SK-N-SH (cell line): Measurements from ENCODE around the gene MXD3. TPM values are rescaled to one million over a fixed set of nuclear protein-coding genes. Genes with fewer than 3 reads are reported as not detected.

Experiments used
- CTCF ChIA-PET: fragments of 300-600, 350-600 bp; formaldehyde crosslinking; extraction: SDS; loops from one replicate; lab custom pipeline; 2021; lab: Yijun Ruan, JAX
- POLR2A ChIA-PET: fragments of 350-600 bp; sonication (Branson Sonifier 250); formaldehyde crosslinking; extraction: SDS; loops from one replicate; lab custom pipeline; 2020; ENCODE audit warnings: antibody characterized with exemption, inconsistent platforms; lab: Yijun Ruan, JAX
- DNase-seq: peaks from one replicate; pipeline ENCODE4 v3.0.0; 2012
- H2AFZ ChIP-seq: fragments of 200-600 bp; sonication (generic); 2 replicates; pipeline ENCODE4 v1.8.1; 2016; ENCODE audit warnings: antibody characterized with exemption, mild to moderate bottlenecking, low read depth
- H3F3A ChIP-seq: fragments of 200-600 bp; sonication (generic); replicated peaks from 2 replicates; pipeline ENCODE3; 2016; ENCODE audit warnings: antibody characterized with exemption, mild to moderate bottlenecking; ENCODE audit not compliant: insufficient read depth
- H3K27ac ChIP-seq, 2 experiments: fragments of 200-500 bp in 1 of 2; fragments of 200-600 bp in 1 of 2; sonication (Bioruptor generic) in 1 of 2; sonication (generic), shearing (Covaris generic) in 1 of 2; 2 replicates each; pipeline versions ENCODE4 v1.5.1 to v1.6.1; 2014 to 2016; ENCODE audit warnings: low read depth in 2 of 2, inconsistent platforms in 1 of 2, low read length in 1 of 2, mild to moderate bottlenecking in 1 of 2, mixed read lengths in 1 of 2
- H3K27me3 ChIP-seq: fragments of 200-600 bp; sonication (generic), shearing (Covaris generic); 2 replicates; pipeline ENCODE4 v1.6.1; 2016; ENCODE audit warnings: mixed run types; ENCODE audit not compliant: insufficient read depth
- H3K36me3 ChIP-seq, 2 experiments: fragments of 200-500 bp in 1 of 2; fragments of 200-600 bp in 1 of 2; sonication (Bioruptor generic) in 1 of 2; sonication (generic) in 1 of 2; replicated peaks in 1 of 2; 2 replicates each; pipeline versions ENCODE3 to v1.5.1; 2014 to 2016; ENCODE audit warnings: low read length in 1 of 2, mild to moderate bottlenecking in 1 of 2; ENCODE audit not compliant: insufficient read depth in 2 of 2, control insufficient read depth in 1 of 2
- H3K4me1 ChIP-seq, 2 experiments: fragments of 200-500 bp in 1 of 2; fragments of 200-600 bp in 1 of 2; sonication (Bioruptor generic) in 1 of 2; sonication (generic), shearing (Covaris generic) in 1 of 2; 2 replicates each; pipeline versions ENCODE4 v1.5.1 to v1.6.1; 2014 to 2016; ENCODE audit warnings: low read depth in 1 of 2, low read length in 1 of 2, mixed run types in 1 of 2; ENCODE audit not compliant: insufficient read depth in 2 of 2, control insufficient read depth in 1 of 2
- H3K4me2 ChIP-seq: fragments of 200-600 bp; sonication (generic), shearing (Covaris generic); 2 replicates; pipeline ENCODE4 v1.6.1; 2017; ENCODE audit warnings: mixed run types
- H3K4me3 ChIP-seq, 2 experiments: fragments of 200-500 bp in 1 of 2; fragments of 200-600 bp in 1 of 2; sonication (Bioruptor generic) in 1 of 2; sonication (generic), shearing (Covaris generic) in 1 of 2; 2 replicates each; pipeline versions ENCODE4 v1.5.1 to v1.8.1; 2014 to 2016; ENCODE audit warnings: low read depth in 2 of 2, inconsistent platforms in 1 of 2, low read length in 1 of 2, mild to moderate bottlenecking in 1 of 2, mixed read lengths in 1 of 2, moderate library complexity in 1 of 2
- H3K79me2 ChIP-seq: fragments of 200-600 bp; sonication (generic); 2 replicates; pipeline ENCODE4 v1.8.1; 2017; ENCODE audit warnings: mild to moderate bottlenecking; ENCODE audit not compliant: insufficient read depth
- H3K9ac ChIP-seq: fragments of 200-600 bp; sonication (generic); 2 replicates; pipeline ENCODE4 v1.6.1; 2017; ENCODE audit warnings: mixed run types
- H3K9me2 ChIP-seq: fragments of 200-600 bp; sonication (generic); 2 replicates; pipeline ENCODE4 v1.6.1; 2017; ENCODE audit warnings: mixed run types
- H3K9me3 ChIP-seq: fragments of 200-600 bp; sonication (generic); 2 replicates; pipeline ENCODE4 v1.6.1; 2017; ENCODE audit warnings: mixed run types, mild to moderate bottlenecking, moderate library complexity
- H4K20me1 ChIP-seq: fragments of 200-600 bp; sonication (generic); 2 replicates; pipeline ENCODE4 v1.6.1; 2017; ENCODE audit warnings: mild to moderate bottlenecking, mixed run types; ENCODE audit not compliant: insufficient read depth
- CHD2 ChIP-seq: fragments of 150-350 bp; IDR thresholded peaks from 2 replicates; pipeline ENCODE4 v1.6.1; 2018; ENCODE audit warnings: low read length; ENCODE audit not compliant: partially characterized antibody
- ELF1 ChIP-seq: IDR thresholded peaks from 2 replicates; pipeline ENCODE4 v1.4.0; 2012
- EP300 ChIP-seq, 2 experiments: IDR thresholded peaks; 2 replicates each; pipeline versions ENCODE4 v1.4.0 to v1.6.1; 2012; ENCODE audit warnings: borderline replicate concordance in 1 of 2, low read depth in 1 of 2, low read length in 1 of 2
- EZH2phosphoT487 ChIP-seq: fragments of 200-600 bp; sonication (generic); IDR thresholded peaks from 2 replicates; pipeline ENCODE4 v1.6.1; 2017; ENCODE audit warnings: low read depth, mixed run types, mild to moderate bottlenecking, antibody characterized with exemption, moderate library complexity, borderline replicate concordance
- FOXJ3 ChIP-seq: sonication (generic); formaldehyde crosslinking; IDR thresholded peaks from 2 replicates; pipeline ENCODE4 v1.5.1; 2020; ENCODE audit warnings: mild to moderate bottlenecking, missing genetic modification reagents
- GATA2 ChIP-seq: sonication (generic); formaldehyde crosslinking; IDR thresholded peaks from 2 replicates; pipeline ENCODE4 v1.5.0; 2020; ENCODE audit warnings: mild to moderate bottlenecking, missing genetic modification reagents
- JUND ChIP-seq: IDR thresholded peaks from 2 replicates; pipeline ENCODE4 v1.4.0; 2012
- MAX ChIP-seq: IDR thresholded peaks from 2 replicates; pipeline ENCODE4 v1.4.0; 2012; ENCODE audit warnings: low read depth
- MXI1 ChIP-seq: IDR thresholded peaks from 2 replicates; pipeline ENCODE4 v1.6.1; 2012; ENCODE audit warnings: mild to moderate bottlenecking, low read depth, low read length, improper control_type of control experiment
- NFIC ChIP-seq: IDR thresholded peaks from 2 replicates; pipeline ENCODE4 v1.4.0; 2012; ENCODE audit warnings: borderline replicate concordance
- NRF1 ChIP-seq: IDR thresholded peaks from 2 replicates; pipeline ENCODE4 v1.6.1; 2012; ENCODE audit warnings: low read depth, mild to moderate bottlenecking, low read length
- RXRA ChIP-seq: IDR thresholded peaks from 2 replicates; pipeline ENCODE4 v1.4.0; 2012; ENCODE audit warnings: low read depth, mild to moderate bottlenecking, borderline replicate concordance
- SIN3A ChIP-seq: IDR thresholded peaks from 2 replicates; pipeline ENCODE4 v1.6.1; 2012; ENCODE audit warnings: low read depth, mild to moderate bottlenecking, low read length, moderate library complexity, borderline replicate concordance
- TAF1 ChIP-seq: IDR thresholded peaks from 2 replicates; pipeline ENCODE4 v1.6.1; 2012; ENCODE audit warnings: low read depth, mild to moderate bottlenecking, low read length, moderate library complexity, borderline replicate concordance
- TCF12 ChIP-seq: IDR thresholded peaks from 2 replicates; pipeline ENCODE4 v1.4.0; 2012
- TEAD4 ChIP-seq: IDR thresholded peaks from 2 replicates; pipeline ENCODE4 v1.4.0; 2012; ENCODE audit warnings: mild to moderate bottlenecking, borderline replicate concordance; ENCODE audit not compliant: insufficient read depth
- USF2 ChIP-seq: fragments of 150-350 bp; IDR thresholded peaks from 2 replicates; pipeline ENCODE4 v1.6.1; 2017; ENCODE audit warnings: antibody characterized with exemption, low read length, low read depth, borderline replicate concordance
- YY1 ChIP-seq: IDR thresholded peaks from 2 replicates; pipeline ENCODE4 v1.4.0; 2012; ENCODE audit warnings: low read depth, mild to moderate bottlenecking
- ZBTB33 ChIP-seq: IDR thresholded peaks from 2 replicates; pipeline ENCODE4 v1.4.0; 2012; ENCODE audit warnings: low read depth, borderline replicate concordance
- WGBS: methylation state at CpG from one replicate; pipeline ENCODE4 v1.1.6; 2017; ENCODE audit warnings: low lambda C conversion rate; 5-methylcytosine and 5-hydroxymethylcytosine counted together
- polyA plus RNA-seq, 3 experiments: library from polyadenylated mRNA; depleted of rRNA; stranded (reverse); fragments of >200 nt; gene quantifications; 2 replicates each; pipeline ENCODE4 v1.2.3, GENCODE V29; 2012

MXD3 gene
- polyA plus RNA-seq, 1 of the 3 experiments (the other 2 are of a cell fraction), result 22.6 TPM

- Histone ChIP-seq H3K9ac (no peak overlapping the region), H3F3A (no peaks in the 10 kb centered on the region), H3K4me2 (no peak overlapping the region), H3K27ac (no peak overlapping the region), H4K20me1 (no peaks in the 10 kb centered on the region), H3K79me2 (no peaks in the 10 kb centered on the region), H3K4me3 (no peak overlapping the region), H3K4me1 (no peaks in the 10 kb centered on the region), H3K9me2 (no peaks in the 10 kb centered on the region), H2AFZ (no peak overlapping the region), H3K36me3 (peaks cover 42 to 75% of the 10 kb centered on the region in 2 experiments)
- CTCF ChIA-PET, result interaction anchor here (0.7 to 2.4 kb wide), 7 partner anchors 8 to 182 kb away, joined by 3 to 8 read pairs (median 5); partner anchors contain the start of genes PRELID1 and RAB24
- 95% methylated on average over 9 of the region's 12 CpGs for WGBS
- no peak for TF ChIP-seq MXI1
- TF ChIP-seq NFIC, result no peak
- TF ChIP-seq FOXJ3, result no peak
- no peak for TF ChIP-seq TAF1
- TF ChIP-seq TEAD4, result no peak
- TF ChIP-seq USF2, result no peak
- no peak for TF ChIP-seq SIN3A
- no peak for TF ChIP-seq ELF1
- no peak for TF ChIP-seq EZH2phosphoT487
- TF ChIP-seq YY1, result no peak
- no peak for TF ChIP-seq CHD2
- TF ChIP-seq MAX, result no peak
- no peak for TF ChIP-seq NRF1
- TF ChIP-seq ZBTB33, result no peak
- no peak for TF ChIP-seq EP300 (IDR thresholded peaks at IDR 0.05; ENCODE audit: borderline replicate concordance in 1 of 2, low read depth in 1 of 2, low read length in 1 of 2)
- no peak for TF ChIP-seq TCF12
- TF ChIP-seq GATA2 (CRISPR knock-in tag), result no peak
- TF ChIP-seq RXRA, result no peak
- TF ChIP-seq JUND, result no peak
- TF ChIP-seq, all 33 proteins: peak for 0
- no peak for DNase-seq
- Histone ChIP-seq H3K27me3 (no peaks in the 10 kb centered on the region), H3K9me3 (no peaks in the 10 kb centered on the region)
- POLR2A ChIA-PET, result no interaction called here
Measured at GRCh38 chr5:177293819-177294581, 17.7 kb downstream of the MXD3 start.
